Cerebellar nuclear complex (tissue), 1 donor: ENCODE data around the gene TMEM229B.
"Not testable (repeated sequence)": the region's sequence is repeated elsewhere in the genome, so short reads cannot be mapped to it uniquely, and the experiment has no call there.

Source experiments
- DNase-seq, 2 experiments: peaks; one replicate each; lab custom pipeline; 2025; lab: John Stamatoyannopoulos, UW

Gene TMEM229B

DNA sequence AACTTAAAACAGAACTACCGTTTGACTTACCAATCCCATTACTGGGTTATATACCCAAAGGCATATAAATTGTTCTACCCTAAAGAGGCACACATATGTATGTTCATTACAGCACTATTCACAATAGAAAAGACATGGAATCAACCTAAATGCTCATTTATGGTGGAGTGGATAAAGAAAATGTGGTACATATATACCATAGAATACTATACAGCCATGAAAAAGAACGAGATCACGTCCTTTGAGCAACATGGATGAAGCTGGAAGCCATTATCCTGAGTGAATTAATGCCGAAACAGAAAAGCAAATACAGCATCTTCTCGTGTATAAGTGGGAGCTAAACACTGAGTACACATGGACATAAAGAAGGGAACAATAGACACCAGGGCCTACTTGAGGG lies 31.8 kb downstream of the TMEM229B start:
- no peak for DNase-seq

DNA sequence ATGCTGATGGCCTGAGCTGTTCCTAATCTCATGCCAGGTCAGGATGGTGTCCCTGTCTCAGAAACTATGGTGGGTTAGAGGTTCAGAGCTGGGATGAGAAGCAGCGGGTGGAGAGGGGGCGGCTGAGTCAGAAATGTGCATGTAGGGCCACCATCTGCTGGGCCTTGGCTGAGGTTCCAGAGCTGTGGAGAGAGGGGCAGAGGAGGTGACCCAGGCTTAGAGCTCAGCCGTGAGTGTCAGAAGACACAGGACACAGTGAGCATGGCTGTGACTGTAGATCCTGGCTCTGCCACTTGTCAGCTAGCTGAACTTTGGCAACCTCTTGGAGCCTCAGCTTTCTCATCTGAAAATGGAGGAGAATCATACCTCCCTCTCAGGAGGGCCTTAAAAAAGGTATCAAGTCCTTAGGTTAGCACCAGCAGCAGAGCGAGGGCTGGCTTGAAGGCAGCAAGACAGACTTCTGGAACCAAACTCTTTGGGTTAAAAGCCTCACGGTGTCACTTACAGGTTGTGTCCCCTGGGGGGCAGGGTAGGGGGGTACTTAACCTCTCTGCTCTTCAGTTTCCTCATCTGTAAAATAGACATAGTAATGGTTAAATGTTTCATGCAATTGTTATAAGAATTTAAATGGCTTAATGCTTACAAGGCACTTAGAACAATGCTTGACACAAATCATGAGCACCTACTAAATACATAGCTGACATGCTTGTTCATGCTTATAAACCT lies 34.8 kb downstream of the TMEM229B start:
- peak; percentile 38 to 52 for DNase-seq

DNA sequence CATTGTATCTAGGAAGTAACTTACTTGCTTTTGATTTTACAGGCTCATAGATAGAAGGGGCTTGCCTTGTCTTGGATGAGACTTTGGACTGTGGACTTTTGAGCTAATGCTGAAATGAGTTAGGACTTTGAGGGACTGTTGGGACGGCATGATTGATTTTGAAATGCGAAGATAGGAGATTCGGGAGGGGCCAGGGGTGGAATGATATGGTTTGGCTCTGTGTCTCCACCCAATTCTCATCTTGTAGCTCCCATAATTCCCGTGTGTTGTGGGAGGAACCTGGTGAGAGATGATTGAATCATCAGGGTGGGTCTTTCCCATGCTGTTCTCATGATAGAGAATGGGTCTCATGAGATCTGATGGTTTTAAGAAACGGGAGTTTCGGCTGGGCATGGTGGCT lies 36.9 kb downstream of the TMEM229B start:
- not testable (repeated sequence) for DNase-seq

DNA sequence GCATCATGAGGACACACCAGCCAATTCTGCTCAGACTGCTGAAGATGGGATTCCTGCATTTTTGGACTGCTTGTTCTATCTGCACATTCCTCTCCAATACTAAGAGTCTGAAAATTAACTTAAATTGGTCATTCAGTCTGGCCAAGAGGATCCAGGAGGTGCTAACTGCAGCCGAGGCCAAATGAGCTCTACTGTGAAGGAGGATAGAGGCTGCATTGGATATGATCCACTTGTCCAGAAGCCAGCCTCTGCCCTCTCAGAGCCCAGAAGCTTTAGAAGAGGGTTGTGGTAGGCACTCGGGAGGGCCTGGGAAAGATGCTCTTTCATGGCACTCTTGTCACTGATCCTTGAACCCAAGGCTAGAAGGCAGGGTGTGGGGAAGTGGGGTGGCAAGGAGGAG lies 39.4 kb downstream of the TMEM229B start:
- no peak for DNase-seq

DNA sequence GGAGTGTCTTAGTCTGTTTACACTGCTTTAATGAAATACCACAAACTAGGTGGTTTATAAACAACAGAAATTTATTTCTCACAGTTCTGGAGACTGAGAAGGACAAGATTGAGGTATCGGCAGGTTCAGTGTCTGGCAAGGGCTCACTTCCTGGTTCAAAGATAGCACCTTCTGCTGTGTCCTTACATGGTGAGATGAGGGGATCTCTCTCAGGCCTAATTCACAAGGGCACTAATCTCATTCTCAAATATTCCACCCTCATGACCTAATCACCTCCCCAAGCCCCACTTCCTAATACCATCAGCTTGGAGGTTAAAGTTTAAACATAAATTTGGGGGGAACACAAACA lies 41.5 kb downstream of the TMEM229B start:
- DNase-seq = no peak

DNA sequence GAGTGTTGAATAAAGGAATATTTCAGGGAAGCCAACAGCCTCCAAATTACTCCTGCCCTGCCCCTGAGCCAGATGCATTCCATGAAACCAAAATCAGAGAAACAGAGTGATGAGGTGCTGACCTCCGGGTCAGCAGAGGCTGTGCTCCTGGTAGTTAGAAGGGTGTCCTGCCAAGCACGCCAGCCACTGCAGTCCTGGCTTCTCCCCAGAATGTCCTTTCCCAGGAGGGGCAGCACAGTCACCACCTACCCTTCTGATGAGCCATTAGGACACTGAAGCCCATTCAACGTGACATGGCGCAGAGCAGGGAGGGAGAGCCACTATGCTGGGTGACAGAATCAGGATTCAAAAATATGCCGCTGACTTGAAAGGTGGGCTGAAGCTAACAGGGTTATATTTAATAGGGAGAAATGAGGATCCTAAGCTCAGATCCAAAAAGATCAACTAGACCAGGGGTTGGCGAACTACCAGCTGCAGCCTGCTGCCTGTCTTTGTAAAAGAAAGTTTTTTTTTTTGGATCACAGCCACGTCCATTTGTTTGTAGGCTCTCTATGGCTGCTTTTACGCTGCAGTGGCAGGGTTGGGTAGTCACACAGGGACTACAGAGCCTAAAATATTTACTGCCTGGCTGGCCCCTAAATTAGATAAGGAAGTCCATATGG lies 42.0 kb downstream of the TMEM229B start:
- no peak for DNase-seq

DNA sequence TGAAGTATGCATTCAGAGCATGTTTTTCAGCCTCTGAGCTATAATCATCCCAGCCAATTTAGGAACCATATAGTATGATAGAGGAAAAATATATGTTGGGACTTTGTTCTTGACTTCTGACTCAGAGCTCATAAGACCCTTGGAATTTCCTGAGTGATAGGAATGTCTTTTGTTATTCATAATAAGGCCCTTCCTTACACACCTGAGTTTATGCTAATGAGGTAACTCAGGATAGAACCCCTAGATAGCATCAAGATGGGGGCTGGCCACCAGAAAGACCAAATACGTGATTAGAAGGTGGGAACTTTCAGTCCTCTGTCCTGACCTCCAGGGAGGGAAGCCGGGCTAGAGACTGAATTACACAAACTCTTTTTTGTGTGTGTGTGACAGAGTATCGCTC lies 44.1 kb downstream of the TMEM229B start:
- DNase-seq = no peak

DNA sequence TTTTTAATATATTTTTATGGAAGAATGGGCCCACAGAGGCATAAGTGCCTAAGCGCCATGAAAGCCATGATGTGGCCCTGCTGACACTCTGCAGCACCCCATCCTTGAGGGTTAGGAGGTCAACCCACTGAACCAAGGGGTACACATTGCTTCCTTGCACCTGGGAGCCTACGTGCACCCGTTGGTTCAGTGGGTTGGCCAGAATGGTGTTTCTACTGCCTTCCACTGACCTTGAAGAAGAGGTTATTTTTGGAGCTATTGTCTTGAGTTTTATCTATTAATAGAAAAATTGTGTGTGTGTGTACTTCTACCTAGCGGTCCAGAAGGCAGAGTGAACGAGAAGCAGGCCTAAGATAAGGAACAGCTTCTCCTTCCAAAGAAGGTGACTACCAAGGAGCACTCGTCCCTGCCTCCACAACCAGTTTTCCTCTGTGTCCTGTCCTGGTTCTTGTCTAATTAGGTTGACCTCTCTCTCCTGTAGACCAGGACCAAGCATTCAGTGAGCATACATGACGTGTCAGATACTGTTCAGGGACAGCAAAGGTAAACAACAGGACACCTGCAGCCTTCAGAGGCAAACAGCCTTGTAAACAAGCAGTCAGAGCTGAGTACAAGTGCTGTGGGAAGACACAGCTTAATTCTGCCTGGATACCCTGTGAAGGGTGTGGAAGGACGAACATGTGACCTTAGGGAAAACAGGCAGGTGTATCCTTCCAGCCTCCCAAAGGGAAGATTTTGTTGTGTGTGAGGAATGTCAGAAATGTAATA lies 46.2 kb downstream of the TMEM229B start:
- no peak for DNase-seq

DNA sequence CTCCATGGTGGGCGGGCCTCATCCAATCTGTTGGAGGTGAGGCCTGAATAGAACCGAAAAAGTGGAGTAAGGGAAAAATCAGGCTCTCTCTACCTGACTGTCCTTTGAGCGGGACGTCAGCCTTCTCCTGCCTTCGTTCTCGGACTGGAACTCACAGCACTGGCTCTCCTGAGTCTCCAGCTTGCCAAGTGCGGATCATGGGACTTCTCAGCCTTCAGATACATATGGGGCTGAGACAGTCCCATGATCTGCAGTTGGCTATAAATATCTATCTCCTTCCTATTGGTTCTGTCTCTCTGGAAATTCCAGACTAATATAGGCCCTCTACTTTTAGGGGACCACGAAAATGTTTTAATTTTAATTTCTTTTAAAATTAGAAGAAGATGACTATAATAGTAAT lies 46.8 kb downstream of the TMEM229B start:
- no peak for DNase-seq

DNA sequence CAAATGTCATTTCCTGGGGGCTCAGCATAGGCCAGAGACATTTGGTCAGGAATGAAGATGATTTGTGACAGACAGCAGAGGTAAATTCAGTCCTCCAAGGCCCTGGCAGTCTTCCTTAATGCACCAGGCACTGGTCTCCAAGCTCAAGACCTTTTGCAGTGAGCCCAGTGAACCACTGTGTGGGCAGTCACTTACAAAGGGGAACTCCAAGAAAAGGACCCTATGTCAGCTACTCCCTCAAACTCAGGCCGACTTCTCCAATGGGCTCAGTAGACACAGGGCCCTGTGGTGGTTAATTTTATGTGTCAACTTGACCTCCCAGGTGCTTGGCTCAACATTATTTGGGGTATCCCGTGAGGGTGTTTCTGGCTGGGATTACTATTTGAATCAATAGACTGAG lies 47.3 kb downstream of the TMEM229B start:
- no peak for DNase-seq

DNA sequence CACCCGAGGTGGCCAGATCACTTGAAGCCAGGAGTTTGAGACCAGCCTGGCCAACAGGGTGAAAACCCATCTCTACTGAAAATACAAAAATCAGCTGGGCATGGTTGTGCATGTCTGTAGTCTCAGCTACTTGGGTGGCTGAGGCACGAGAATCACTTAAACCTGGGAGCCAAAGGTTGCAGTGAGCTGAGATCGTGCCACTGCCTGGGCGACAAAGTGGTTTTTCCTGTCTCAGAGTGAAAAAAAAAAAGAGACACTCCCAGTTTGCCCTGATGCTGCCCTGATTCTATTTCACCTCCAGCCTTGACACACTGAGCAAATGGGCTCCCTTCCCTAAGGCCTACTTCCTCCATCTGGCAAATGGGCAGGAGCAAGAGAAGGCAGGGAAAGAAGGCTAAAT lies 48.0 kb downstream of the TMEM229B start:
- no peak for DNase-seq

DNA sequence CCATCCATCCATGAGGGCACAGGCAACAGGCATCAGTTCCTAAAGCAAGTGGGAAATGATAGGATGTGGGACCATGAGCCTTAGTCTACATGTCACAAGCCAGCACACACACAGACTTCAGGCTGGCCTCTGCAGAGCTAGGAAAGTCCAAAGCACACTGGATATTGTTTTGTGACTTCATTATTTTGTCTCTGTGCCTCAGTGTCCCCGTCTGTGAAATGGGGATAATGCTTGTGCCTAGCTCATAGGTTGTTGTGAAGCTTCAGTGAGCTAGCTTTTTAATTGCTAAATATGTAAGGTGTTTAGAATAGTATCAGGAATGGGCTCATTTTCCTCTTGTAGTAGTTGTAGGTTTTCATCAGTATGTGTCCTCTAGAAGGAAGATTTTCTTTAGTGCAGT lies 49.6 kb downstream of the TMEM229B start:
- DNase-seq = no peak

DNA sequence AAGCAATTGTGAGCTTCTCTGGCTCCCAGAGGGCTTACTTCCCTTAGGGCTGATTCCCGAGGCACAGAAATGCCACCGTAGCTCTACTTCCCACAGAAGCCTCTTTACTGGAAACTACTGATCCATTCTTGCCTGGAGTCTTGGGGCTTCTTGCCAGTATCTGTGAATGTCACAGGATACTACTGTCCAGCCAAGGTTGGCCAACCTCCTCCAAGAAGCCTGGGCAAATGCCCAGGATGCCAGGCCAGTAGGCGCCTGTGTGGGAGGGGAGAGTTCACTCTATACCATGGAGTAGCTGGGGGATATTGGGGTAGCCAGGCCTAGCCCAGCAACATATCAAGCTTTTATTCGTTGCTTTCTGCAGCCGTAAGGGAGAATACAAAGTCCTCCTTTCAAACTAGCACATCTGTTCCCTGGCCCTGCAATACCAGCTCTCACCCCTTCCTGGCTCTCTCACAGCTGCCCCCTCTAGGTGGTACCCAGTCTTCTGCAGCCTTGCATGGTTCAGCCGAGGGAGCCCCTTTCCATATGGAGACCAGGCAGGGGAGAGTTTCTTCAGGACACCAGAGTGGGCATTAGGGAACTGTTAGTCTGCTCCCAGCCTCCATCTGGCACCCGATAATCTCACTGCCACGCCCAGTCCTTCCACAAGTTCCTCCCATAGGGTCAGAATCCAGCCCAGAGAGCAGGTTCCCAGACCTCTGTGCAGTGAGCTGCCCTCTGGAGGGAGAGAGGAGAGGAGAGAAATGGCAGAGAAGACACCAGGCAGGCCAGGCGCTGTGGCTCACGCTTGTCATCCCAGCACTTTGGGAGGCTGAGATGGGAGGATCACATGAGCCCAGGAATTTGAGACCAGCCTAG lies 52.3 kb downstream of the TMEM229B start:
- DNase-seq = no peak

DNA sequence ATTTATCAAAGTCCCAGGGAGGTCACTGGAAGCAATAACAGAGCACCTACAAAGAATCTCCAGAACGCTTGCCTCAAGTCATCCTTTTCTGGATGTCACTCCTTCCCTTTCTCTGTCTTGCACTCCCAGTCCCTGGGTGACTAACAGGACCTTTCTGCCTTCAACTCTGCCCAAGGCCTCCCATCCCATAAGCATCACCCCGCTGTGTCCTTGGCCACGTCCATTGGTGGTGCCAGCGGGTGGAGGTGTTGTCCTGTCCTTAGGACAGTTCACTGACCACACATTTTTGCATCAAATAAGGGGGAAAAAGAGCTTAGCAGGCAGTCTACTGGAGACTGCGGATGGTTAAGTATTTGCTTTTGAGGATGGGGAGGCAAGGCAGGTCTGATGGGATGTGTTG lies 52.9 kb downstream of the TMEM229B start:
- no peak for DNase-seq

DNA sequence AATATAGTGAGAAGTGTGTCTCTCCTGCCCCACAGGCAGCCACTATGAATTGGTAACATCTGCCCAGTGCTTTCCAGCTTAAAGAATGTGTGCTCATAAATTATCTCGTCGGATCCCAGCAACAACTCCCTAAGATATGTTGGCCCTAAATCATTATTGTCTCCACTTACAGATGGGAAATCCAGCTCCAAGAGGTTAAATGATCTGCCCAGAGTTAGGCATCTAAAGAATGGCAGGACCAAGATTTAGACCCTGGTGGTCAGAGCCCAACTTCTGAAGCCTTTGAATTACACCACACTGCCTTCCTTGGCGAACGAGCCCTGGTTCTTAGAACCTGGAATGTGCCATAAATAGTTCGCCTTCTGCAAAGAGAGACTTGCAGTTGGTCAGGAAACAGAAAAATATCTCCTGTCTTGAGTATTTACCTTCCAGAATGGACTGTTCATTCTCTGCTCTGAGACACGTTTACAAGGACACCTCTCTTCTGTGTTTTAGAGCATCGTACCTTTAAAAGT lies 56.4 kb downstream of the TMEM229B start:
- DNase-seq = no peak

DNA sequence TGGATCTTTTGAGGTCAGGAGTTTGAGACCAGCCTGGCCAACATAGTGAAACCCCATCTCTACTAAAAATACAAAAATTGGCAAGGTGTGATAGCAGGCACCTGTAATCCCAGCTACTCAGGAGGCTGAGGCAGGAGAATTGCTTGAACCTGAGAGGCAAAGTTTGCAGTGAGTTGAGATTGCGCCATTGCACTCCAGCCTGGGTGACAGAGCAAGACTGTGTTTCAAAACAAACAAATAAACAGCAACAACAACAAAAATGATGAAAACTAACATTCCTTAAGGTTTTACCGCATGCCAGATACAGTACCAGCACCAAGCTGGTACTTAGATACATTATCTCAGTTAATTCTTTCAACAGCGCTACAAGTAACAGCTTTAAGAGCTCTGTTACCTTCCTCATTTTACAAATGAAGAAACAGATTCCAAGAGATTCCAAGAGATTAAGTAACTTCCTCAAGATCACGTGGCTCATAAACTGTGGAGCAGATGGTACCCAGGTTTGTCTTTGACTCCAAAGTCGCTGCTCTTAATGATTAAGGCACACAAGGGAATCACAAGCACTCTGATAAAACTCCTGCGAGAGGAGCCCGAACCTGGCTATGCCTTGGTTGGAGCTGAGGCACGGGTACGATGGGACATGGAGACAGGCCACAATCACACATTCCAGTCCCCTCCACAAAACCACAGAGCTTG lies 58.9 kb downstream of the TMEM229B start:
- DNase-seq = no peak

DNA sequence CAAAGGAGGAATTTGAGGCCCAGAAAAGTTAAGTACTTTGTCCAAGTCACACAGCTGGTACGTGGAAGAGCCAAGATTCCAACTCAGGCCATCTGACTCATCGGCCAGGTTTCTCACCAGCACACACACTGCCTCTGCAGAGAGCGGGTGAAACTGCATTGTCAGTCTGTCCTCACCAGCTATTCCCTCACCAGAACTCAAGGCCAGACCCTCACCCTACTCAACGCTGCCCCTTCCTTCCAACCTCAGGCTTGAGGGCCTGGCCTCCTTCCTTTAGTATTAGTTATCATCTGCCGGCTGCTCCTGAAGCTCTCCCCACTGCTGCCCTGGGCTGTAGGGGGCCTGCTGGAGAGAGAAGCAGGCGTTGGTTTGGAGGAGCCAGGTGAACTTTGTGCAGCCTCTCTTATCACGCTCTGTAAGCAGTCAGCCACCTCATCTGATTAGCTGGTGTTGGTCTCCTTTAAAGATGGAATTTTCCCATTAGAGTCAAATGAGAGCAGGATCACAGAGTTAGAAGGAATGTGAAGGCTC lies 60.0 kb downstream of the TMEM229B start:
- DNase-seq = no peak

DNA sequence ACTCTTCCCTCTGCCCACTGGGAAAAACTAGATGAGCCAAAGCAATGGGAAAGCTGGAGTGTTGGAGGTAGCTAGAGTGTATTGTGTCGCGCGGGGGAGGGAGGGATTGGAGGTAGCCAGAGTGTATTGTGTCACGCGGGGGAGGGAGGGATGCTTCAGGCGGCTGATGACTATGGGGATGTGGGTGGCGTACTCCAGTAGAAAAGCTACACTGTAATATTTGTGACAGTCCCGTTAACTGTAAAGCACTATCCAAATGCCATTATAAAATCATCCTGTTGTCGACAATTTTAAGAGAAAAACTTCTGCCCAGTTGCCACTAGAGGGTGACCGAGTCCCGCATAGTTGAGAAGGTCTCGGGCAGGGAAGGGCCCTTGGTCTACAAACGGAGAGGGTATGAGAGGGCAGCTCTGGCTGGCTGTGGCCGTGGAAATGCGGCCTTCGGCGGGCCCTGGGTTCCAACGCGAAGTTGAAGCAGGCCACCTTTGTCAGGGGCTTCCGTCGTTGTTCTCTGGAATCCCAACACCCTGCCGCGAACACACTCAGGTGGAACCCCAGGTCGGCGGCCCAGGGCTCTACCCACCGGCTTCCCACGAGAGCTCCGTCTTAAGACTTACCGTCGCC lies 61.4 kb downstream of the TMEM229B start:
- peak; percentile 64 to 75 for DNase-seq

DNA sequence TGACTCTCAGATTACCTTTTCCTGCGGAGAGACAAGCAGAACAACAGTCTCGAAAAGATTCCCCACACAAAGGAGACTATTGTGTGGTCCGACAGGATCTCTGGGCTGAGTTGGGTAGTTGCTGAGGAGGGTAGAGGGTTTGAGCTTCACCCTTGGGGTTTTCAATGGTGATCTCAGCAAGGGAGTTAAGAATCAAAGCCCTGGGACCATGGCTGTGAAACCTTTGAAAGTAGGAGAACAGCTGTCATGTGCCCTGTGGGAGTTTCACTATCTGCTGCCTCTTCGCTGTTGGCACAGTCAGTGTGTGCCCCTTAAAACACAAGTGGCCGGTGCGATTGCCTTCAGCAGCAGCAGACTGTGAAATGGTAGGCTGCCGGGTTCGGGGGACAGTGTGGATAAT lies 62.4 kb downstream of the TMEM229B start:
- no peak for DNase-seq

DNA sequence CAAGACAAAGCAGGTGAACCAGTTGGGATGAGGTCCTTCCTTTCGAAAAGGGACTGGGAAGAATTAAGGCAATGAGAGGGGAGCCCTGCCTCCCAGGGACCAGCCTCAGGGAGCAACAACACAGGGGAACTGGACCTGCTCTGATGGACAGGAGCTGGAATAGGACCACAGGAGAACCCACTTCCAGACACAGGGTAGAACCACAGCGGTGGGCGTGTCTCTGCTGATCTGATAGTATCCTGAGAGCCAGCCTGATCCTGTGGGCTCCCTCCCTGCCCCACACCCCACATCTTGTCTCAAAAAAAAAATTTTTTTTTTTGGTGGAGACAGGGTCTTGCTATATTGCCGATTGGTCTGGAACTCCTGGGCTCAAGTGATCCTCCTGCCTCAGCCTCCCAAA lies 62.9 kb downstream of the TMEM229B start:
- no peak for DNase-seq

DNA sequence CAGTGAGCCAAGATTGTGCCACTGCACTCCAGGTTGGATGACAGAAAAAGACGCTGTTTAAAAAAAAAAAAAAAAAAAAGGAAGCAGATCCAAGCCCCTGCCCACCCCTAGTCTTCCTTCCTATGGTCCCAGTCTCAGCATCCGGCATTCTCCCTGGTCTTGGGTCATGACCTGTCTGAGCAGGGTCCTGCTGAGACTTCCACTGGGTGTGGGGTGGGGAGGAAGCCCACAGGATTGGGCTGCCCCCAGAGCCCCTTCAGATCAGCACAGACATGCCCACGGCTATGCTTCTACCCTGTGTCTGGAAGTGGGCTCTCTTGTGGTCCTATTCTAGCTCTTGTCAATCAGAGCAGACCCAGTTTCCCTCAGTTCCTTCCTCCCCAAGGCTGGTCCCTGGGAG lies 64.0 kb downstream of the TMEM229B start:
- DNase-seq = no peak
